NCI-H1092 treated with DMSO at 0.1 percent for 48 hours (cell line): ENCODE measurements around the gene ADGRG1.
A peak's percentile ranks its signal among the peaks of the same experiment; 100 is the strongest.

Experiments
- DNase-seq: peaks from one replicate; lab custom pipeline; 2025; lab: John Stamatoyannopoulos, UW

Gene ADGRG1

DNA sequence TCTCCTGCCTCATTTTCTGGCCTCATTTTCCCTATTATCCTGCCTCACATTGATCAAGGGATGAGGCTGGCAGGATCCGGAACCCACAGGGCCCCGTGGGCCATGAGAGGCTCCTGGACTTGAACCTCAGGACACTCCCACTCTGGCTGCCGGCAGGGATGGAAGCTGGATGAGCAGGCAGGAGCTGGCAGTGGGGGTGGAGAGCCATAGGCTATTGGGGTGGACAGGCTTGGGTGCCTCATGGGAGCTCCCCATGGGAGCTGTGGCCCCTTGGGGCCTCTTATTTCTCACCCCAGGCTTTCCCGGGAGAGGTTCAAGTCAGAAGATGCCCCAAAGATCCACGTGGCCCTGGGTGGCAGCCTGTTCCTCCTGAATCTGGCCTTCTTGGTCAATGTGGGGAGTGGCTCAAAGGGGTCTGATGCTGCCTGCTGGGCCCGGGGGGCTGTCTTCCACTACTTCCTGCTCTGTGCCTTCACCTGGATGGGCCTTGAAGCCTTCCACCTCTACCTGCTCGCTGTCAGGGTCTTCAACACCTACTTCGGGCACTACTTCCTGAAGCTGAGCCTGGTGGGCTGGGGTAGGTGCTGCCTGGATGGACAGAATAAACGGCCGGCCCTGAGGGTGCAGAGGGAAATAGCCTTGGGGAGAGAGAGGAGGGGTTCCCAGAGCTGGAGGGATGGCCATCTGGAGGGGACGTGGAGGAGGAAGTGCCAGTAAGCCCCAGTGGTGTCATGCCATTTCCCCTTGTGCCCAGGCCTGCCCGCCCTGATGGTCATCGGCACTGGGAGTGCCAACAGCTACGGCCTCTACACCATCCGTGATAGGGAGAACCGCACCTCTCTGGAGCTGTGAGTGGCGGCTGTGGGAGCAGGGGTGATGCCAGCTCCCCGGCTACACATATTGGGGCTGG, 55.5 kb downstream of the ADGRG1 start:
- no peak for DNase-seq

DNA sequence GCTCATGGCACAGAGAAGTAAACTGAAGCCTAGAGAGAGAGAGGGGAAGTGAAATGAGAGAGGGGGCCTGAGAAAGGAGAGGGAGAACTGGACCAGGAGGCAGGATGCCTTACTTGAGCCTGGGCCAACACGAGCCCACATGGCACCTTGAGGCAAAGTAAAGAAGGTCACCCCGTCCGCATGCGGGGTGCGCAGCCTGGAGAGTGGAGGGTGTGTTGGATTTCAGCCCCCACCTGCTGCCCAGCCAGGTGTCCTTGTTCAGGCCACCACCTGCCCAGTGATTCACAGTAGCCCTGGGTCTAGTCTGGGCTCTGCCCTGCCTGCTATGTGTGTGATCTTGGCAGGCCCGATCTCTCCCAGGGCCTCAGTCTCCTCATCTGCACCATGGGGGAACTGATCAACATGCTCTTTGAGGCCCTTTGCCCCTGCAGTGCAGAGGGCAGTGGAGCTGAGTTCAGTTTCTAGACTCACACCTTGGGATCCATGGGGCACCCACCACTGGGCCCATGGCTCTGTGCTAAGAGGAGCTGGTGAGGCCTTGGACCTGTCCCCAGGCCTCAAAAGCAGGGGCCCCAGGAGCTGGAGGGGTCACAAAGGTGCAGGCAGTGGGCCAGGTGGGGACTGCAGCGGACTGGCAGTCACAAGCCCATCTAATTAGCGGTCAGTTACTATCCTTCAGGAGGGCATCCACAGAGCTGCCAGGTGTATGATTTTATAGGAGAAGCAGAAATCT, 56.4 kb downstream of the ADGRG1 start:
- DNase-seq: no peak

DNA sequence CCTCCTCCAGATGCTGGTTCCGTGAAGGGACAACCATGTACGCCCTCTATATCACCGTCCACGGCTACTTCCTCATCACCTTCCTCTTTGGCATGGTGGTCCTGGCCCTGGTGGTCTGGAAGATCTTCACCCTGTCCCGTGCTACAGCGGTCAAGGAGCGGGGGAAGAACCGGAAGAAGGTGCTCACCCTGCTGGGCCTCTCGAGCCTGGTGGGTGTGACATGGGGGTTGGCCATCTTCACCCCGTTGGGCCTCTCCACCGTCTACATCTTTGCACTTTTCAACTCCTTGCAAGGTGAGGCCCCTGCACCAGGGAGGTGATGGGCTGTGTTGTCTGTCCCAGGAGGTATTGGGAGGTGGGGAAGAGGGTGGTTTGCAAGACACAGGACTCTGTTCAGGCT, 57.2 kb downstream of the ADGRG1 start:
- no peak for DNase-seq

DNA sequence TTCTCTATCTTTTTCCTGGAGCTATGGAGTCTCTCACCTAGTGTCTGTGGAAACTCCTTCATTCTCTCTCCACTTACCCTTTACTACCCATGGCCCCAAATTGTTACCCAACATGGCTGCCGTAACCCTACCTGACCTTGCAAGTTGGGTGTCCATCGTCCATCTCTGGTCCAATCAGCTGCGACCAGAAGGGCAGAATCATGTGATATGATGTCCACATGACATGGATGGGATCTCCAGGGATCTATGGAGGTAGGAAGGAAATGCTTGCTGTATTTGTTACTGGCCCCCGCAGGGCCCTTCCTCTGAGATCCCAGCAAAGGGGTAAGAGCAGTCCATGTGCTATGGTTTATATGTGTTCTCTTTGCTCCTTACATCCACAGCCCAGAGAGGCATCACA, 58.1 kb downstream of the ADGRG1 start:
- no peak for DNase-seq

DNA sequence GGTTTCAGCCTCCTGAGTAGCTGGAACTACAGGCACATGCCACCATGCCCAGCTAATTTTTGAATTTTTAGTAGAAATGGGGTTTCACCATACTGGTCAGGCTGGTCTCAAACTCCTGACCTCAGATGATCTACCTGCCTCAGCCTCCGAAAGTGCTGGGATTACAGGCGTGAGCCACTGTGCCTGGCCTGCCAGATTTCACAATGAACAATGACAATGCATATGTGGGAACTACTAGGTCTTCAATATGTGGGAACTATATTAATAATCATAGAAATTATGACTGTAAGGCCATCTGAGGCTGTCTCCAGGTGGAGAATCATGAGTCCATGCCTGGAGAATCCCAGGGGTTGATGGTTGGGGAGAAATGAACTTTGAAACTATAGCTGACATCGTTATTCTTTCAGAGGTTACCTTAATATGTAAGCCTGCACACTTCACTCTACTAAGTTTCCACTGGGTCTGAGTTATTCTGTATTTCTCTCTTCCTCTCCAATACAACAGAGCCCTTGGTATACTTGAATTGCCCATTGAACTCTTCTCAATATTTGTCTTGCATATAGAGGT, 59.0 kb downstream of the ADGRG1 start:
- no peak for DNase-seq

DNA sequence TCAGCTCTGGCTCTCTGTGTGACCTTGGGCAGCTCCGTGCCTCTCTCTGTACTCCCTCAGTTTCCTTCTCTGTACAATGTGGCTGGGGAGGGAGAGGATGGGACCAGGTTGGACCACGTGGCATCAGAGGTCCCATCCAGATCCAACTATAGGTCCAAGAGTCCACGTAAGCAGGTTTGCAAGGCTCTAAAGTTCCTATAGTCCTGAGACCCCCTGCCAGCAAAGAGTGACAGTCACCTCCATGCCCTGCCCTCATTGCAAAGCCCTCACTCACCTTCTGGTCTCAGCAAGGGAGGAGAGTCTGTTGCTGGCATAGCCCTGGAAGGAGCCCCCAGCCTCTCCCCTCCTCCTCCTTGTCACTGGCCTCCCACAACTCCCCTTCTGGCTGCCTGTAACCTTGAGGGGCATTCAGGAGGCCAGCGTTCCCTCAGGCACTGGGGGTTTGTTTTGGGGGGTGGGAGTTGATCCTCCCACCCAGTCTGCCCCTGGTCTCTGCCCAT, 60.1 kb downstream of the ADGRG1 start:
- no peak for DNase-seq

DNA sequence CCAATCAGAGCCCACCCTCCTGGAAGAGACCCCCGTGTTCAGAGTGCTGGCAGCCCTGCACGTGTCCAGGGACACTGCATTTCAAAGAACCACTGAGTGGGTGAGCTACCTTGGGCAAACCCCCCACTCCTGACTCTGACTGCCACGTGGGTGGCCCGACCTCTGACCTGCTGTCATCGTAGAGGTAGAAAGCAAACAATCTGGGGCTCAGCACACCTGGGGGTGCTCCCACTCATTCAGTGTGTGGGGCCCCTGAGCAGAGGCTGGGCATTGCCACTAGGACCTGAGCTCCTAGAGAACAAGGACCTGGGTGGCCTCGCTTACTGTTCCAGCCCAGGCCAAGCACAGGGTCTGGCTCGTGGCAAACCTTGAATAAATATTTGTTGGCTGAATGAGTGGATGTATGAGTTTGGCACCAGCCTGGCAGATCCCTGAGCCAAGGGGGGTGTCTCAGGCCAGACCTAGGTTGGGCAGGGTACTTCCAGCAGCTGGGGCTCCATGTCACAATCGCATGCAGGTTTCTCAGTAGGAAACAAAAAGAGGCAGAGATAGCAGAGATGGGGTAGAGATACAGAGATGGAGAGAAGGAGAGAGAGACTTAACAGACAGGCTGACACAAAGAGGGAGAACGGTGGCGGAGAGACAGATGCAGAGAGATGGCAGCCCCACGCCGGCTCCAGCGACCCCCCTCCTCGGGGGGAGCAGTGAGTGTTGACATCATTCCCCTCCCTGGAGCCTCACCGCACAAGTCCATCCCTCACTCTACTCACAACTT, 60.7 kb downstream of the ADGRG1 start:
- peak; percentile 8 for DNase-seq

DNA sequence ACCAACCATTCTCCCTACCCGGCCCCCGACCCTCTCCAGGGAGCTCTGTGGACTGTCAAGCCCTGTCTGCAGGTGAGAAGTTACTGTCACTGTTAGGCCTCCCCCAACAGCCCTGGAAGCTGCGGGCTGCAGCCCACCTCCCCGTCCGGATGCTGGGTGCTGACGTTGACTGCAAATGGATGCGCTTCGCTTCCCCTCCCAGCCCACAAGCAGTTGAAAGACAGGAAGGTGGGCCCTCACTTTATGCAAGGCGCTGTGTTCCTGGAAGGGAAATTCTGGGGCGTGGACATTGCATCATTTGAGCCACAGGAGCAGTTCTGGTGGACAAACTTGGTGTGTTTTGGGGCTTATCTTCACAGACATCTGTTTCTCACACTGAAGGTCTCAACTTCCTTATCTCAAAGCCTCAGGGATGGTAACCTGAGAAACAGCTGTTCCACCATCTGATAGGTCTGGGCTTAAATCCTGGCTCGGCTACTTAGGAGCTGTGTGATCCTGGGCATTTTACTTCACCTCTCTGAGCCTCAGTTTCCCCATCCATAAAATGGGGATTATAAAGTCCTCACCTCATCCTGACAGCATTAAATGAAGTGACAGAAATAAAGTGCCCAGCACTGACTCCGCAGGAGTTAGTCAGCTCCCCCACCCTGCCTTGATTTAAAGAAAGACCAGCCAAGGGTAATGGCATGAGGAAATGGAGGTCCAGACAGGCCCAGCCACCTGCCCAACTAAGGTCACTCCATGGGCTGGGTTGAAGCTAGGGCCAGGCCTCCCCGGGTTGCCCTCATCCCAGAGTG, 61.5 kb downstream of the ADGRG1 start:
- no peak for DNase-seq

DNA sequence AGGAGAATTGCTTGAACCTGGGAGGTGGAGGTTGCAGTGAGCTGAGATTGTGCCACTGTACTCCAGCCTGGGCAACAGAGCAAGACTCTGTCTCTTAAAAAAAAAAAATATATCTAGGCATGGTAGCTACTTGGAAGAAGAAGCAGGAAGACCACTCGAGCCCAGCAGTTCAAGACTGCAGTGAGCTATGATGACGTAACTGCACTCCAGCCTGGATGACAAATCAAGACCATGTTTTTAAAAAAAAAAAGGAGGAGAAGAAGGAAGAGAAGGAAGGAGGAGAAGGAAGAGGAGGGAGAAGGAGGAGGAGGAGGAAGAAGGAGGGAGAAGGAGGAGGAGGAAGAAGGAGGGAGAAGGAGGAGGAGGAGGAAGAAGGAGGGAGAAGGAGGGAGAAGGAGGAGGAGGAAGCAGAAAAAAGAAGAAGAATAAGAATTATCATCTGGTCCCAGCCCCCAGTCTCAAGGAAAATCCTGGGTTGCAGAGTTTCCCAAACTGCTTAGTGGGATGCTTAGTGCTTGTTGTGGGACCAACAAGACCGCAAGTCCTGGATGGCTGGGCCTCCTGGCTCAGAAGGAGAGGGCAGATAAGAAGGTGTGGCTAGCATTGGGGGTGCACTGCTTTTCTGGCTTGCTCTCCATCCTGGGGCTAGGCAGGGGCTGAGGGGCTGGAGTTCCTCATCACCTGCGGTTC, 62.5 kb downstream of the ADGRG1 start:
- DNase-seq: no peak

DNA sequence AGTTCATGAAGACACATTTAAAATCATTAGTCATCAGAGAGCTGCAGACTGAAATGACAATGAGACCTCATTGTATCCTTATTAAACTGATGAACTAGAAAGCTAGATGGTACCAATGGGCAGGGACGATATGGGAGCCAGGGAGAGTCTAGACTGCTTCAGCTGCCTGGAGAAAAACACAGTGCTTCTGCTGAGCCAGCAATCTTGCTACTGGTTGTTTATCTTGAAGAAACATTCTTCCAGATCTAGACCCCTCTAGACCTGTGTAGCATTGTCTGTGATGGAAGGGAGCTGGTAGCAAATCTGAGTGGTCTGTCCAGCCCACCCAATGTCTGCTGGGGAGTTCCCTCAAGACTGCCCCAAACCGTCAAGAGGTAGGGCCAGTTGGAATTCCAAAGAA, 64.2 kb downstream of the ADGRG1 start:
- DNase-seq: no peak

DNA sequence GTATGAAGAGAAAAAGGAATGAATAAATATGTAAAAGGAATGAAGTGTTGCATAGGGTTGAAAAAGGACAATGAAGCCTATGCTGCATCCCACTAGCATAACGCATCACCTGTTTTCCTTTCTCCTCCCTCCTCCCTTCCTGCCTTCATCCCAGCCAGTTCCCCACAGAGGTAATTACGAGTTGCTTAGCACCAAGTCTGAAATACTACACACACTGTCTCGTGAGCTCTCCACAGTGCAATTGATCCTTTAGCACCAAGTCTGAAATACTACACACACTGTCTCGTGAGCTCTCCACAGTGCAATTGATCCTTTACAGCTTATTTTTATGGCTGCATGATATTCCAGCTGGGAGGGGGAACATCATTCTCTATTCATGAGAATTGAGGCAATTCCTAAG, 65.1 kb downstream of the ADGRG1 start:
- no peak for DNase-seq

DNA sequence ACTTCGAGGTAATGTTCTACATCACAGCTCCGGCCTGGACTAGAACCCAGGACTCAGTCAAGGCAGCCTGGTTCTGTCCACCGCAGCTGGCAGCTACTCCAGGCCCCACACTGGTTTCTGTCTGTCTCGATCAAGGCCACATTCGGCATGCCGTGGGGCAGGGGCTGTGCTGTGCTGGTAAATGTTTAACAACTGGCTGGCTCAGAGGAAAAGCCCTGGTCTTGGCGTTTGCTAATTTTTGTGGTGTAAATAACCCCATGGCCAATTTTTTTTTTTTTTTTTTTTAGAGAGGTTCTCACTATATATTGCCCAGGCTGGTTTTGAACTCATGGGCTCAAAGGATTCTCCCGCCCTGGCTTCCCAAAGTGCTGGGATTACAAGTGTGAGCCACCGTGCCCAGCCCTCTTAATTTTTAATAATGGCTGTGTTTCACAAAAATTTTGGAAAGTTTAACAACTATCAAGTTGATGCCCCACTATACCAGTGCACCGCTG, 65.8 kb downstream of the ADGRG1 start:
- no peak for DNase-seq

DNA sequence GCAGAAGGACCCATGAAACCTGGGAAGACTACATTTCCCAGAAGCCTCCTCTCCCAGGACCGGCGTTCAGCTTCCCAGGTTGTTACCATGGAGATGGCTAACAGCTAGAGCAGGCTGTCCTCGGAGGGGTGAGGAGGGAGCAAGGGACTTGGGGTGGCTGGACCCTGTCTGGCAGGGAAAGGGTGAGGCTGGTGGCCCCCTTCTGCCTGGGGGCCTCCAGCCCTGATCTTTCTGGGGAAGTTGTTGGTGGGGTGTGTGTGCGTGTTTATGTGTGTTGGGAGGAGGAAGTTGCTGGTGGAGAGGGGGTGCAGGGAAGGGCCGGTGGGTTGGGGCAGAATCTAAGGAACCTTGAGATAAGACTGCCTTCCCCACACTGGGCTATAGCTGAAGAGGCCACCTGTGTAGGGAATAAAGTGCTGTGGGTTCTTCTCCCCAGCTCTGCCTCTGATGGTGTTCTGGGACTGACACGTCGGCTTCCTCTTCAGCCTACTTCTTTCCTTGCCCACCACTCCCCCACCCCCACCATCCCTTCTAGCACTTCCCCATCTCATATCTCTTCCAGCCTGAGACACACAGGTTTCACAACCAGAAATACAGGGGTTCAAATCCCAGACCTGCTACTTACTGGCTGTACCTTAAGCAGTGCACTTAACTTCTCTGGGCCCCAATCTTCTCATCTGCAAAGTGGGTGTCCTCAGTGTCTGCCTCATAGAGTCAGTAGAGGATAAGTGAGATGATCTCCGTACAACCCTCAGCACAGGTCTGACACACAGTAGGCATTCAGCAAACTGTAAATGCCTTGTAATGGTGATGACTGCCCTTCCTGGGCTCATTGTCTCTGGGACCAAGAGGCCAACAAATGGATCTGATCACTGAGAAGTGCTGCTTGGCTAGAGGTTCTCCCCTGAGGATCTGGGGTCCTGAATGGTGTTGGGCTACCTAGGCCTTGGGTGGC, 66.6 kb downstream of the ADGRG1 start, which contains the start of gene DRC7:
Gene DRC7 (plus strand): TSS at position 82 of the 955 bp plus-strand sequence. CDS start 3,144 bp downstream, outside the sequence.
- DNase-seq: peak; percentile 36

DNA sequence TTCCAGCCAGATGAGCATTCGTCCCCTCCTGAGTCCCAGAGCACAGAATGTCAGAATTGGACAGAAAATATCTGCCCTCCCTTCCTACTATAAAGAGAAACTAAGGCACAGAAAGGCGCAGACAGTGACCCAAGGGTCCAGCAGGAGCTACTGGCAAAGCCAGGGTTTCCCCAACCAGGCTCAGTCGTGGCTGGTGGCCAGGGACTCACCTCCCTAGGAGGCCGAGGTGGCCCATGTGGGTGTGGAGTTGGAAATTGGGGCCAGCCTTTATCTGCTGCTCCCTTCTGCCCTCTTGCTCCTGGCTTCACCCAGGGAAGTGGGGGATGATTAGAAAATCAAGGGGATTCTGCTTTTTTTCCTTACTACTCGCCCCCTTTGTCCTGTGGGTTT, 67.2 kb downstream of the ADGRG1 start:
- DNase-seq: no peak

DNA sequence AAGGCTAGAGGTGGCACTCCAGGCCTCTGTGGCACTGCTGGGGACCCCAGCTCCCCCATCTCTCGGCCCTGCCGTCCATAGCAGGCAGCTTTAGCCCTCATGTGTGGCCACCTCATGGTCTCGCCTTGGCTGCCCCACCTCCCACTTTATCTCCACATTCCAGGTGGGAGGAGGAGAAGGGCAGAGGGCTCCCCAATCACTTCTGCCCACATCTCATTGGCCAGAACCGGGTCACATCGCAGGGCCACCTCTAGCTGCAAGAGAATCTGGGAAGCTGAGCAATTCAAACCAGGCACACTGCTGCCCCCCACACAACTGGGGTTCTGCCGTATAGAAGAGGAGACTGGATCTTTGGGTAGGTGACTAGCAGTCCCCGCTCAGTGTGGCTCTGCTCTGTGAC, 67.8 kb downstream of the ADGRG1 start:
- no peak for DNase-seq

DNA sequence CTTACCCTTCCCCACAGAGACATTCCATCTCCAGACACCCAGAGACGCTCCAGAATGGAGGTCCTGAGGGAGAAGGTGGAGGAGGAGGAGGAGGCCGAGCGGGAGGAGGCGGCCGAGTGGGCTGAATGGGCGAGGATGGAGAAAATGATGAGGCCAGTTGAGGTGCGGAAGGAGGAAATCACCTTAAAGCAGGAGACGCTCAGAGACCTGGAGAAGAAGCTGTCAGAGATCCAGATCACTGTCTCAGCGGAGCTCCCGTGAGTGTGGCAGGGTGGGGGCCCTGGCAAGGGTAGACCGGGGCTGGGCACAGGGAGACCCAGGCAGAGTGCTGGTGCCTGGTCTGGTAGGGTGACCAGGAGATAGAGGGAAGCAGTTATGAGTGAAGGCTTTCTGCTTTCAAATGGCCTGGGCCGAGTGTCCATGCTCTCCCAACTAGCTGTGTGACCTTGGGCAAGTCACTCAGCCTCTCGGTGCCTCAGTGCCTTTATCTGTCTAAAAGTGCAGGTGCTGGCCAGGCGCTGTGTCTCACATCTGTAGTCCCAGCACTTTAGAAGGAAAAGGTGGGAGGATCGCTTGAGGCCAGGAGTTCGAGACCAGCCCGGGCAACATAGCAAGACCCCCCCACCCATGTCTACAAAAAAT, 69.6 kb downstream of the ADGRG1 start:
- DNase-seq: no peak

DNA sequence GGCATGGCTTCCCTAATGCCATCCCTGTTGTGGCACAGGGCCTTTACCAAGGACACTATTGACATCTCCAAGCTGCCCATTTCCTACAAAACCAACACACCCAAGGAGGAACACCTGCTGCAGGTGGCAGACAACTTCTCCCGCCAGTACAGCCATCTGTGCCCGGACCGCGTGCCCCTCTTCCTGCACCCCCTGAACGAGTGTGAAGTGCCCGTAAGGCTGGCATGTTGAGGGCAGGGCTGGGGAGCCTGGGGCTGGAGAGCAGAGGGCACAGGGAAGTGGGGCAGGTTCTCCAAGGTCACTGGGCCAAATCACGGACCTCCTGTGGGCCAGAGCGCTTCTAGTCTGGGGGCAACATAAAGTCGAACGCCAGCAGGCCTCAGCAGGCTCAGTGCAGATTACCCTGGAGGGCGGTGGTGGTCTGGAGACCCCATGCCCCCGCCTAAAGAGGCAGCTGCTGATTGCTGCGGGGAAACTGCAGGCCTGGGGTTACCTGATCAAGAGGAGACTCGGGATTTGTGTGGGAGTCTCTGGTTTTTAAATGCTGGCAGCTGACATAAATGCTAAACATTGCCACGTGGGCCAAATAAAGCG, 70.5 kb downstream of the ADGRG1 start:
- DNase-seq: no peak

DNA sequence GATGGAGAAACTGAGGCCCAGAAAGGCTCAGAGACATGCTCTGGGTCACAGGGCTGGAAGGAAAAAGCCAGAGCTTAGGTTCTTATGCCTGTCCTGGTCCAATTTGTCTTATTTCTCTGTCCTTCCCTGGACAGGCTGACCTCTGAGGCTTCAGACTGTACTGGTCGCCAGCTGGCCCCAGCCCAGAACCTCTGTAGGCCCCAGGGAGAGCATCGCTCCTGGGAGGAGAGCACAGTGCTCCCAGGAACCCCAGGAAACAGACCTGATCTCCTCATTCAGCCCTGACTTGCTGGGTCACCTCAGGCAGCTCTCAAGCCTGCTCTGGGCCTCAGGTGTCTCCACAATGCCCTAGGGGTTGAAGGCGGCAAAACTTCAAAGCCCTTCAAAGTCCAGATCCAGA, 71.1 kb downstream of the ADGRG1 start:
- no peak for DNase-seq
